GM12873 (cell line): ENCODE data around the gene GATA6.

Experiments
- CTCF ChIP-seq: IDR thresholded peaks from 2 replicates; pipeline ENCODE4 v1.5.1; 2012; ENCODE audit warnings: low read depth, mild to moderate bottlenecking, moderate library complexity, low read length, control low read depth; ENCODE audit not compliant: insufficient read depth; ENCODE audit errors: missing control alignments

GATA6 gene

DNA sequence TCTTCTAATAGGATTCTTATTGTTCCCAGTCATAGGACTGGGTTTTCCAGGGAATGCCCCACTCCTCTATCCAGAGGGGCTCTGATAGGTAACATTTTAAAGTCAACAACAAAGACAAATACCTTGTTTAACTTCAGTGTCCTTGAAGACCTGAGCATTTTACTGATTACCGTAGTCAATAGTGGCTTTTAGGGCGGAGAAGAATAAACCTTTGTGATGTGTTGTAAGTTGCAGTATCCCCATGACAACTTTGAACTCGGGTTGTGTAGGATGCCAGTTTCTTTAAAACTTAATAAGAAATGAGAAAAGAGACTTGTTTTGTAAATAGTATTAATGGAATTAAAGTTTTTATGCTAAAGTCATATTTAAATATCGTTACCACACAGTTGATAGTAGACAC, 6.0 kb downstream of the GATA6 start:
- TF ChIP-seq CTCF, result no peak

- TF ChIP-seq CTCF, result no peak
Observed at GRCh38 chr18:22176420-22177326, 7.3 kb downstream of the GATA6 start.

DNA sequence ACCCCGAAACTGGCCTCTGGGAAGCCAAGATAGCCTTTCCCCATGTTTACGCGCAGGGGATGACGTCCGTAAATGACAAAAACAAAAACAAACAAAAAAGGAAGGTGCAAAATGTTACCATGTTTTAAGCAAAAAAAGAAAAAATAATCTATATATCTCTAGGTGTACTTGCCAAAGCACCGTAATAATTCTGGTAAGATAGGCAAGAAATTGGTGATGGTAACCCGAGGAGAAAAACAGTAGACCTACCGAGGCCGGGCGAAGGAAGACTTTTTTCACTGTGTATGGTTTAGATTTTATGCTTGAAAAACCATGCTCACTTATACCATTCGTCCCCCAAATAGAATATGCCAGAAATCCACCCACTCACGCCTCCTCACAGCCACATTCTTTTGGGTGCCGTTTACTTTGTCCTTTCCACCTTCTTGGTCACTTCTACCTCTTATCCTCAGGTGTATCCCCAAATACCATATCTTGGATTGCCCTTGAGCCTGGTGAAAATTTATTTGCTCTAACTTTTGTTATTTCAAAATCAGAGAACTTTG, 8.0 kb downstream of the GATA6 start:
- TF ChIP-seq CTCF, result no peak

- no peak for TF ChIP-seq CTCF
Observed at GRCh38 chr18:22179174-22179573, 9.8 kb downstream of the GATA6 start.

- TF ChIP-seq CTCF, result no peak
Observed at GRCh38 chr18:22179631-22180030, 10.2 kb downstream of the GATA6 start.

- no peak for TF ChIP-seq CTCF
Observed at GRCh38 chr18:22180722-22181121, 11.3 kb downstream of the GATA6 start.

GRCh38 chr18:22182884-22183697, 13.7 kb downstream of the GATA6 start:
- TF ChIP-seq CTCF, result no peak
